Loucy (cell line): Measurements from ENCODE around the gene MCFD2.
"Not testable (repeated sequence)": the region's sequence is repeated elsewhere in the genome, so short reads cannot be mapped to it uniquely, and the experiment has no call there.

Source experiments
- H2AFZ ChIP-seq: fragments of 200-600 bp; sonication (generic); 2 replicates; pipeline ENCODE4 v1.6.0; 2016; ENCODE audit warnings: antibody characterized with exemption, mild to moderate bottlenecking, low read length, moderate library complexity
- H3F3A ChIP-seq: fragments of 200-600 bp; 2 replicates; pipeline ENCODE4 v1.6.0; 2016; ENCODE audit warnings: antibody characterized with exemption, low read depth, mild to moderate bottlenecking
- H3K27me3 ChIP-seq: fragments of 200-600 bp; sonication (generic); 2 replicates; pipeline ENCODE4 v1.6.1; 2014; ENCODE audit warnings: low read length, mild to moderate bottlenecking; ENCODE audit not compliant: insufficient read depth, poor library complexity, severe bottlenecking
- H3K36me3 ChIP-seq: fragments of 200-600 bp; sonication (generic); 2 replicates; pipeline ENCODE4 v1.6.1; 2016; ENCODE audit warnings: low read length; ENCODE audit not compliant: insufficient read depth
- H3K4me1 ChIP-seq: fragments of 200-600 bp; sonication (generic); 2 replicates; pipeline ENCODE4 v1.5.1; 2014; ENCODE audit warnings: low read length, mild to moderate bottlenecking; ENCODE audit not compliant: insufficient read depth, poor library complexity, severe bottlenecking
- H3K4me2 ChIP-seq: fragments of 200-600 bp; sonication (generic); 2 replicates; pipeline ENCODE4 v1.6.0; 2014; ENCODE audit warnings: antibody characterized with exemption, low read length, low read depth, mild to moderate bottlenecking; ENCODE audit not compliant: poor library complexity, severe bottlenecking
- H3K4me3 ChIP-seq: fragments of 200-600 bp; sonication (generic); 2 replicates; pipeline ENCODE4 v1.5.1; 2014; ENCODE audit warnings: low read length, mild to moderate bottlenecking, mixed read lengths; ENCODE audit not compliant: poor library complexity, severe bottlenecking
- H3K79me2 ChIP-seq: fragments of 200-600 bp; sonication (generic); 2 replicates; pipeline ENCODE4 v1.6.1; 2014; ENCODE audit warnings: low read length; ENCODE audit not compliant: insufficient read depth
- H3K9ac ChIP-seq: fragments of 200-600 bp; sonication (generic); 2 replicates; pipeline ENCODE4 v1.6.0; 2014; ENCODE audit warnings: mild to moderate bottlenecking, low read depth, low read length, moderate library complexity; ENCODE audit not compliant: poor library complexity, severe bottlenecking
- H3K9me2 ChIP-seq: fragments of 200-600 bp; sonication (generic); replicated peaks from 2 replicates; pipeline ENCODE4 v1.6.1; 2016; ENCODE audit warnings: low read depth, low read length, mixed read lengths
- H3K9me3 ChIP-seq: fragments of 200-600 bp; sonication (generic); 2 replicates; pipeline ENCODE4 v1.6.1; 2014; ENCODE audit warnings: mild to moderate bottlenecking, antibody characterized with exemption, low read length, low read depth; ENCODE audit not compliant: insufficient read depth
- H4K20me1 ChIP-seq: fragments of 200-600 bp; sonication (generic); 2 replicates; pipeline ENCODE4 v1.6.0; 2014; ENCODE audit warnings: antibody characterized with exemption, low read length, mild to moderate bottlenecking; ENCODE audit not compliant: insufficient read depth, poor library complexity, severe bottlenecking
- EZH2phosphoT487 ChIP-seq: fragments of 200-600 bp; IDR thresholded peaks from 2 replicates; pipeline ENCODE4 v1.6.1; 2018; ENCODE audit warnings: antibody characterized with exemption, mild to moderate bottlenecking, moderate library complexity, borderline replicate concordance
- TF ChIP-seq, protein P1 (sequence below): fragments of 200-600 bp; sonication (generic); conservative IDR thresholded peaks from 2 replicates; pipeline ENCODE4 v1.5.1; 2014; ENCODE audit warnings: mild to moderate bottlenecking, antibody characterized with exemption, low read length

MCFD2 gene

GRCh38 chr2:46878240-46878877 lies 37.2 kb downstream of the MCFD2 start:
- Histone ChIP-seq H3K9me2 (no peaks in the 10 kb centered on the region), H3K9me3 (no peaks in the 10 kb centered on the region), H2AFZ (no peak overlapping the region), H3K4me3 (no peak overlapping the region), H4K20me1 (no peaks in the 10 kb centered on the region), H3K79me2 (no peaks in the 10 kb centered on the region), H3K9ac (no peak overlapping the region), H3K27me3 (no peaks in the 10 kb centered on the region), H3F3A (no peaks in the 10 kb centered on the region), H3K36me3 (no peaks in the 10 kb centered on the region), H3K4me2 (no peak overlapping the region), H3K4me1 (no peaks in the 10 kb centered on the region)
- TF ChIP-seq, protein P1, sequence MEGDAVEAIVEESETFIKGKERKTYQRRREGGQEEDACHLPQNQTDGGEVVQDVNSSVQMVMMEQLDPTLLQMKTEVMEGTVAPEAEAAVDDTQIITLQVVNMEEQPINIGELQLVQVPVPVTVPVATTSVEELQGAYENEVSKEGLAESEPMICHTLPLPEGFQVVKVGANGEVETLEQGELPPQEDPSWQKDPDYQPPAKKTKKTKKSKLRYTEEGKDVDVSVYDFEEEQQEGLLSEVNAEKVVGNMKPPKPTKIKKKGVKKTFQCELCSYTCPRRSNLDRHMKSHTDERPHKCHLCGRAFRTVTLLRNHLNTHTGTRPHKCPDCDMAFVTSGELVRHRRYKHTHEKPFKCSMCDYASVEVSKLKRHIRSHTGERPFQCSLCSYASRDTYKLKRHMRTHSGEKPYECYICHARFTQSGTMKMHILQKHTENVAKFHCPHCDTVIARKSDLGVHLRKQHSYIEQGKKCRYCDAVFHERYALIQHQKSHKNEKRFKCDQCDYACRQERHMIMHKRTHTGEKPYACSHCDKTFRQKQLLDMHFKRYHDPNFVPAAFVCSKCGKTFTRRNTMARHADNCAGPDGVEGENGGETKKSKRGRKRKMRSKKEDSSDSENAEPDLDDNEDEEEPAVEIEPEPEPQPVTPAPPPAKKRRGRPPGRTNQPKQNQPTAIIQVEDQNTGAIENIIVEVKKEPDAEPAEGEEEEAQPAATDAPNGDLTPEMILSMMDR: no peak
- no peak for TF ChIP-seq EZH2phosphoT487

DNA sequence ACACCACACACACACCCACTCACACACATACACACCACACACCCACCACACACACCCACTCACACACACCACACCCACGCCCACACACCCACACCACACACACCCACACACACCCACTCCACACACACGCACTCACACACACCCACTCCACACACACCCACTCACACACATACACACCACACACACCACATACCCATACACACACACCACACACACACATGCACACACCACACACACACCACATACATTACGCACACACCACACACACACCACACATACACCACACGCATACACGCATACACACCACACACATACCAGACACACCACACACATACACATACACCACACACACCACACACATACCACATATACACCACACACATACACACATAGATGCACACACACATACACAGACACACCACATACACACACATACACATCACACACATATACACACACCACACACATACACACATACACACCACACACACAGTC lies 37.9 kb downstream of the MCFD2 start:
- Histone ChIP-seq H3F3A (no peaks in the 10 kb centered on the region), H3K4me3 (no peak overlapping the region), H3K36me3 (no peaks in the 10 kb centered on the region), H3K79me2 (no peaks in the 10 kb centered on the region), H2AFZ (no peak overlapping the region), H3K4me1 (no peaks in the 10 kb centered on the region), H3K4me2 (no peak overlapping the region), H3K9me3 (no peaks in the 10 kb centered on the region), H3K9me2 (no peaks in the 10 kb centered on the region), H4K20me1 (no peaks in the 10 kb centered on the region), H3K27me3 (no peaks in the 10 kb centered on the region), H3K9ac (no peak overlapping the region)
- no peak for TF ChIP-seq EZH2phosphoT487
- TF ChIP-seq, protein P1: no peak

- TF ChIP-seq, protein P1: peak; percentile 75
- TF ChIP-seq EZH2phosphoT487: no peak
- Histone ChIP-seq H4K20me1 (no peaks in the 10 kb centered on the region), H2AFZ (peak overlapping the region; percentile 39), H3K9me2 (no peaks in the 10 kb centered on the region), H3K4me1 (no peaks in the 10 kb centered on the region), H3K9ac (no peak overlapping the region), H3K4me3 (no peak overlapping the region), H3K9me3 (no peaks in the 10 kb centered on the region), H3K4me2 (no peak overlapping the region), H3K36me3 (no peaks in the 10 kb centered on the region), H3K27me3 (no peaks in the 10 kb centered on the region), H3F3A (no peaks in the 10 kb centered on the region), H3K79me2 (no peaks in the 10 kb centered on the region)
These were observed 38.7 kb downstream of the MCFD2 start for GRCh38 chr2:46876741-46877384.

- not testable (repeated sequence) for H3K4me1 ChIP-seq, H3K9ac ChIP-seq, H3K36me3 ChIP-seq, H3K9me3 ChIP-seq, H3K4me3 ChIP-seq, H3K79me2 ChIP-seq, H3F3A ChIP-seq, H3K27me3 ChIP-seq, H3K4me2 ChIP-seq, H3K9me2 ChIP-seq, H4K20me1 ChIP-seq, H2AFZ ChIP-seq
These were observed 39.5 kb downstream of the MCFD2 start for GRCh38 chr2:46875962-46876689.
